ENCODE results near the gene RBM15B. TPM values are rescaled to one million over a fixed set of nuclear protein-coding genes. Genes with fewer than 3 reads are reported as not detected.

The RBM15B gene
- total RNA-seq, 1 donor from 2014 or later = 36.1 TPM

DNA sequence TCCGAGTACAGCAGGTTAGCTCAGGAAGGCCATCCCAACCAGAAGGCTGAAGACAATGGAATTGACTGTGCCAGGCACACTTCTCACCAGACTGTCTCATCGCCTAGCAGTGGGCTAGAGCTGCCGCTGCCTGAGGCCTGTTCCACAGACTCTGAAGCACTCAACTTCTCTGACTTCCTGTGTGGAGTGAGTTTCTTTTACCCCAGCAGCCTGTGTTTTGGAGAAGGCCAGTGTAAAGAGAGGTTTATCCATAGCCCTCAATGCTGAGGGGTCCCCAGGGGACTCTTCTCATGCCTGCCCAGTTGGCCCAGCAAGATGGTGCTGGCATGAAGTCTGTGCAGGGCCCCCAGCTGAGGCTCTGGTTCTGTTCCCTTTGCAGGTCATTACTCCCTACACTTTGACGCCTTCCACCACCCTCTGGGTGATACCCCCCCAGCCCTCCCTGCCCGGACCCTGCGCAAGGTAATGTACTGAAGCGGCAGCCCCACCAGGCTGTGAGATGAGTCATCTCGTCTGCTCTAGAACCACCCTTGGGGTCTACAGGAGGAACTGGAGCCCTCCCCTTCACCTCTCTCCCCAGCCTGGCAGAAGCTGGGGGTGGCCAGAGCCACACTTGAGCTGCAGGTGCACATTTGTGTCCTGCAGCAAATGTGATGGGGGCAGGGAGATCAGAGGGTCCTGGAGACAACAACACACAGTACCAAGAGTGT is 11.2 kb upstream of the RBM15B start:
- H3K36me3 ChIP-seq (ENCODE audit: control insufficient read depth, insufficient read depth, low read length) = no peaks in the 10 kb centered on the region
- no peaks in the 10 kb centered on the region for H3K27me3 ChIP-seq (ENCODE audit: control insufficient read depth, insufficient read depth, low read length)
- no peak for FAIRE-seq
- TF ChIP-seq, protein P1, sequence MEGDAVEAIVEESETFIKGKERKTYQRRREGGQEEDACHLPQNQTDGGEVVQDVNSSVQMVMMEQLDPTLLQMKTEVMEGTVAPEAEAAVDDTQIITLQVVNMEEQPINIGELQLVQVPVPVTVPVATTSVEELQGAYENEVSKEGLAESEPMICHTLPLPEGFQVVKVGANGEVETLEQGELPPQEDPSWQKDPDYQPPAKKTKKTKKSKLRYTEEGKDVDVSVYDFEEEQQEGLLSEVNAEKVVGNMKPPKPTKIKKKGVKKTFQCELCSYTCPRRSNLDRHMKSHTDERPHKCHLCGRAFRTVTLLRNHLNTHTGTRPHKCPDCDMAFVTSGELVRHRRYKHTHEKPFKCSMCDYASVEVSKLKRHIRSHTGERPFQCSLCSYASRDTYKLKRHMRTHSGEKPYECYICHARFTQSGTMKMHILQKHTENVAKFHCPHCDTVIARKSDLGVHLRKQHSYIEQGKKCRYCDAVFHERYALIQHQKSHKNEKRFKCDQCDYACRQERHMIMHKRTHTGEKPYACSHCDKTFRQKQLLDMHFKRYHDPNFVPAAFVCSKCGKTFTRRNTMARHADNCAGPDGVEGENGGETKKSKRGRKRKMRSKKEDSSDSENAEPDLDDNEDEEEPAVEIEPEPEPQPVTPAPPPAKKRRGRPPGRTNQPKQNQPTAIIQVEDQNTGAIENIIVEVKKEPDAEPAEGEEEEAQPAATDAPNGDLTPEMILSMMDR (IDR thresholded peaks at IDR 0.05; ENCODE audit: insufficient read depth, low read length, severe bottlenecking) = no peak
- no peak overlapping the region for H3K4me3 ChIP-seq (ENCODE audit: low read depth, low read length)
- DNase-seq (ENCODE audit: low read depth) = no peak

DNA sequence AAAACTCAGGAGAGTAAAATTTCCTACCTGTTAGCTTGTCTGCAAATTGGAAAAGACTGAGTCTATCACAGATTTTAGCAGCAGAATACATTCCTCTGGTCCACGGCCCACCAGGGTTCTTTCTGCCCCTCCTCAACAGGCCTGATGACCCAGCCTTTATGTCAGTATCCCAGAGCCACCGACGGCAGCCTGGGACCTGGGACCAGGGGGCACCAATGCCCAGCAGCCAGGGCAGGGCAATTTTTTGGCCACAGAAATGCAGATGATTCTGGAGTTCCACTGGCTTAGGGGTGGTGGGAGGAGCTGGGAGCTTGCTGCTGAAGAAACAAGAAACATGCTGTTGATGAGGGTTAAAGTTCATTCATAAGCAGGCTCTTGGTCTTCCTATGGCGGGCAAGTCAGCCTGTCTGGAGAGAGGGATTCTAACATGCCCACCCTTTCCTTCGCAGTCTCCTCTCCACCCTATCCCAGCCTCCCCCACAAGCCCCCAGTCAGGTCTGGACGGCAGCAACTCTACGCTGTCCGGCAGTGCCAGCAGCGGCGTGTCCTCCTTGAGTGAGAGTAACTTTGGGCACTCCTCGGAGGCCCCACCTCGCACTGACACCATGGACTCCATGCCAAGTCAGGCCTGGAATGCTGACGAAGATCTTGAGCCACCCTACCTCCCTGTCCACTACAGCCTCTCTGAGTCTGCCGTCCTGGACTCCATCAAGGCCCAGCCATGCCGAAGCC is 10.3 kb upstream of the RBM15B start:
- FAIRE-seq (no peak), DNase-seq (ENCODE audit: low read depth) (no peak)

DNA sequence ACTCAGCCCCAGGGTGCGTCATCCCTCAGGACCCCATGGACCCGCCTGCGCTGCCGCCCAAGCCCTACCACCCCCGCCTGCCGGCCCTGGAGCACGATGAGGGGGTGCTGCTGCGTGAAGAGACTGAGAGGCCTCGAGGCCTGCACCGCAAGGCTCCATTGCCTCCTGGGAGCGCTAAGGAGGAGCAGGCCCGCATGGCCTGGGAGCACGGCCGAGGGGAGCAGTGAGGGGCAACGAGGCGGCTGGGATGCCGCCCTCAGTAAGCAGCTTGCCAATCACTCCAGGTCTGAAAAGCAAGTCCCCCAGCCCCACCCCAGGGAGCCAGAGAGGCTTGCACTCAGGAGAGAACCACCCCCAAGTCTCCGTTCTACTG is 9.8 kb upstream of the RBM15B start:
- no peak overlapping the region for H3K4me3 ChIP-seq (ENCODE audit: low read depth, low read length)
- H3K27me3 ChIP-seq (ENCODE audit: control insufficient read depth, insufficient read depth, low read length) = no peaks in the 10 kb centered on the region
- TF ChIP-seq, protein P1 (IDR thresholded peaks at IDR 0.05; ENCODE audit: insufficient read depth, low read length, severe bottlenecking) = no peak
- DNase-seq (ENCODE audit: low read depth) = no peak
- no peak for FAIRE-seq
- H3K36me3 ChIP-seq (ENCODE audit: control insufficient read depth, insufficient read depth, low read length) = no peaks in the 10 kb centered on the region

More for the DNA sequence above, 10.3 kb upstream of the RBM15B start:
- H3K36me3 ChIP-seq (ENCODE audit: control insufficient read depth, insufficient read depth, low read length) = no peaks in the 10 kb centered on the region
- TF ChIP-seq, protein P1 (IDR thresholded peaks at IDR 0.05; ENCODE audit: insufficient read depth, low read length, severe bottlenecking) = no peak
- no peaks in the 10 kb centered on the region for H3K27me3 ChIP-seq (ENCODE audit: control insufficient read depth, insufficient read depth, low read length)
- no peak overlapping the region for H3K4me3 ChIP-seq (ENCODE audit: low read depth, low read length)

DNA sequence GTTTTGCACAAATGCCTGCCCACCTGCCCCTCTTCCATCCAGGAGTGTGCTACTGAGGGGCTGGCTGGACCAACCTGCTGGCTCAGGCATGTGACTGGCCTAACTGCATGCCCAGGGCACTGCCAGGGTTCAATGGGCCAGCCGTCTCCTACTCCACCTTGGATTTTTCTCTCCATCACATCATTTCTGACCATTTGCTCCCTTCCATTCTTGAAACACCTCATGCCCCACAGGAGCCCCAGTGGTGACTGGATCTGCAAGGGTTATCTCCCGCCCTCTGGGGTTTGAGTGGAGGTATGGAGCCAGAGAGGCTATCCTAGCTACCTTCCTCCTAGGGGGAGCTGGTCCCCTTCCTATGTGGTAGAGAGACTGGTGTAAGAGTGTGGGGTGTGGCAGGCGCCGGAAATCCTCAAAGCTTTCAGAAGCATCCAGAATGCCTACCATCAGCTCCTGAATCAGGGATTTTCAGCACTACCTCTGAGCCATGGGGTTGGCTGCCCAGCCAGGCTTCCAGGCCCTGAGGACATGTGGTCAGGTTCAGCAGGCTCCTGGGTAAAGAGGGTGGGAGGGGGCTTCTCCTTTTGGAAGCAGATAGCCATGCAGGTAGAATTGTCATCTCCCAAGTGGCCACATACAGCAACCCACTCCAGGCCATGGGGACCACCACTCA is 8.9 kb upstream of the RBM15B start:
- FAIRE-seq = no peak
- no peaks in the 10 kb centered on the region for H3K27me3 ChIP-seq (ENCODE audit: control insufficient read depth, insufficient read depth, low read length)
- no peak for DNase-seq (ENCODE audit: low read depth)
- no peak overlapping the region for H3K4me3 ChIP-seq (ENCODE audit: low read depth, low read length)
- peaks cover 3% of the 10 kb centered on the region for H3K36me3 ChIP-seq (ENCODE audit: control insufficient read depth, insufficient read depth, low read length)
- TF ChIP-seq, protein P1 (IDR thresholded peaks at IDR 0.05; ENCODE audit: insufficient read depth, low read length, severe bottlenecking) = no peak

DNA sequence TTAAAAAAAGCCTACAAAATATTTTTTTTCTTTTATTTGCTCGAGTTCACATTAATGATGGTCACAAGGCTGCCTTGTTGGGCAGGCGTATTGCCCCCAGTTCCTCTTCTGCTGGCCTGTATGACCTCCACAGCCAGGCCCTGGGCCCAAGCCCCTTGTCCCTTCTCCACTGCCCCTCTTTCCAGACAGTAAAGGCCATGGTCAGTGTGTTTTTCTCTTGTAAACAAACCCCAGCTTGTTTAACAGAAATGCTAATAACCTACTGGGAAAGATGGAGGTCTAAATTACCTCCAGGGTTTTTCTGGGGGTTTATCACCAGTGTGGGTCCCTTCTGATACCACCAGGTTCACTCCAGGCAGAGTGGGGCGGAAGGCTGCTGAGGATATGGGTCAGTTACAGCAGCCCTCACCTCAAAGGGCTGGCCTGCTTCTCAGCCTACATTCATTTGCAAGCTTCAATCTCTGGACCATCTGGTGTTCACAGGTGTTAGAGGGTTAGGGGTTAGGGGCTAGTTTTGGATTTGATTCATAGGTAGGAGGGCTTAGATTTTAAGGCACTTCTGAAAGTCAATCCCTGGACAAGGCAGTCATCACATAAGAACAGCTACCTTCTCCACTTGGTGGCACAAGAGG is 8.0 kb upstream of the RBM15B start:
- TF ChIP-seq, protein P1 (IDR thresholded peaks at IDR 0.05; ENCODE audit: insufficient read depth, low read length, severe bottlenecking) = no peak
- DNase-seq (ENCODE audit: low read depth) (no peak), FAIRE-seq (no peak)
- H3K27me3 ChIP-seq (ENCODE audit: control insufficient read depth, insufficient read depth, low read length) = no peaks in the 10 kb centered on the region
- peaks cover 7% of the 10 kb centered on the region for H3K36me3 ChIP-seq (ENCODE audit: control insufficient read depth, insufficient read depth, low read length)
- no peak overlapping the region for H3K4me3 ChIP-seq (ENCODE audit: low read depth, low read length)
